Hematopoietic multipotent progenitor cell treated with erythropoietin and hydrocortisone succinate and interleukin-3 and kit ligand, for 8 days (in vitro differentiated cells): ENCODE data around the gene MBTPS2.
"Not testable (repeated sequence)": the region's sequence is repeated elsewhere in the genome, so short reads cannot be mapped to it uniquely, and the experiment has no call there.

Source experiments
- DNase-seq: peaks from one replicate; pipeline ENCODE4 v3.0.0-alpha.2; 2015

MBTPS2 gene

GRCh38 chrX:21863241-21863640 lies 23.8 kb downstream of the MBTPS2 start:
- no peak for DNase-seq

GRCh38 chrX:21865436-21865835 lies 26.0 kb downstream of the MBTPS2 start:
- no peak for DNase-seq

- no peak for DNase-seq
Observed at GRCh38 chrX:21870494-21870893, 31.1 kb downstream of the MBTPS2 start.

GRCh38 chrX:21873063-21873775 lies 33.8 kb downstream of the MBTPS2 start:
- no peak for DNase-seq

GRCh38 chrX:21874182-21874581 lies 34.8 kb downstream of the MBTPS2 start:
- DNase-seq = not testable (repeated sequence)

GRCh38 chrX:21875013-21875412 lies 35.6 kb downstream of the MBTPS2 start:
- no peak for DNase-seq

- no peak for DNase-seq
Observed at GRCh38 chrX:21881881-21882574, 42.6 kb downstream of the MBTPS2 start.

- DNase-seq = no peak
Observed at GRCh38 chrX:21883258-21883657, 43.8 kb downstream of the MBTPS2 start.

GRCh38 chrX:21885568-21885967 lies 46.2 kb downstream of the MBTPS2 start:
- no peak for DNase-seq

- no peak for DNase-seq
Observed at GRCh38 chrX:21905313-21905712, 65.9 kb downstream of the MBTPS2 start.

GRCh38 chrX:21905953-21906352 lies 66.5 kb downstream of the MBTPS2 start:
- DNase-seq = no peak

GRCh38 chrX:21907260-21907659 lies 67.8 kb downstream of the MBTPS2 start:
- DNase-seq = no peak

- no peak for DNase-seq
Observed at GRCh38 chrX:21911481-21911880, 72.1 kb downstream of the MBTPS2 start.

- no peak for DNase-seq
Observed at GRCh38 chrX:21912220-21912619, 72.8 kb downstream of the MBTPS2 start.

- DNase-seq = no peak
Observed at GRCh38 chrX:21912989-21913388, 73.6 kb downstream of the MBTPS2 start.

GRCh38 chrX:21926116-21926515 lies 86.7 kb downstream of the MBTPS2 start:
- peak; percentile 24 for DNase-seq

- no peak for DNase-seq
Observed at GRCh38 chrX:21926527-21927278, 87.3 kb downstream of the MBTPS2 start.

- DNase-seq = no peak
Observed at GRCh38 chrX:21929209-21929608, 89.8 kb downstream of the MBTPS2 start.

- no peak for DNase-seq
Observed at GRCh38 chrX:21930986-21931385, 91.6 kb downstream of the MBTPS2 start.

GRCh38 chrX:21932292-21933002 lies 93.0 kb downstream of the MBTPS2 start:
- no peak for DNase-seq

GRCh38 chrX:21933077-21933476 lies 93.7 kb downstream of the MBTPS2 start:
- no peak for DNase-seq

GRCh38 chrX:21934414-21934813 lies 95.0 kb downstream of the MBTPS2 start:
- DNase-seq = no peak
